Measurements from ENCODE around the gene PRKAR1A.
"Not testable (repeated sequence)": the region's sequence is repeated elsewhere in the genome, so short reads cannot be mapped to it uniquely, and the experiment has no call there.

PRKAR1A gene

DNA sequence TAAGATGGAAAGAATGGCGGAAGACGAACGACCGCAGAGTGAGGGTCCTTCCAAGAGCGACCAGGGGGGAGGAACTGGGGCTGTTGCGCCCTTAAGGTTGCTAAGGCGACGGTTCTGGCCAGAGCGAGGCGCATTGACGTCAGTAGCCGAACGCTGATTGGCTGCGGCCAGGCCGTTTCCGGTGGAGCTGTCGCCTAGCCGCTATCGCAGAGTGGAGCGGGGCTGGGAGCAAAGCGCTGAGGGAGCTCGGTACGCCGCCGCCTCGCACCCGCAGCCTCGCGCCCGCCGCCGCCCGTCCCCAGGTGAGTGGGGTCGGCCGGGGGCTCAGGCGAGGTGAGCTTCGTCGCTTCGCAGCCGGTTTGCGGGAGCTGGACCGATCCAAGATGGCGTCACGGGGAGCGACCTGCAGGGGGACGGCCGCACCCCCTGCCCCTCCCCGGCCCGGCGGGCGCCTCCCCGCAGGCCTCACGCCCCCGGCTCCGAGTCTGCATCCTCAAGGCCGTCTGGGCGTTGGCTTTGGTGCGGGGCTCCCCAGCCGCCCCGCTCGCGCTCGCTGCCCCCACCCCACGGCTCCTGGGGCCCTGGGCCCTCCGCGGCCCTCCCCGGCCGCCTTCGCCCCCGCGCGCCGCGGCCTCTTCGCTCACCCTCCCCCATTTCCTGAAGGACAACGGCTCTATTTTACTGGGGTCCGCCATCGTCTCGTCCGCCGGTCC is at the start of gene PRKAR1A:
PRKAR1A (plus strand) TSS at position 184 of the 713 bp plus-strand sequence. CDS start 2,970 bp downstream, outside the sequence.
- peak; percentile 57 to 98 (median 93) for DNase-seq

DNA sequence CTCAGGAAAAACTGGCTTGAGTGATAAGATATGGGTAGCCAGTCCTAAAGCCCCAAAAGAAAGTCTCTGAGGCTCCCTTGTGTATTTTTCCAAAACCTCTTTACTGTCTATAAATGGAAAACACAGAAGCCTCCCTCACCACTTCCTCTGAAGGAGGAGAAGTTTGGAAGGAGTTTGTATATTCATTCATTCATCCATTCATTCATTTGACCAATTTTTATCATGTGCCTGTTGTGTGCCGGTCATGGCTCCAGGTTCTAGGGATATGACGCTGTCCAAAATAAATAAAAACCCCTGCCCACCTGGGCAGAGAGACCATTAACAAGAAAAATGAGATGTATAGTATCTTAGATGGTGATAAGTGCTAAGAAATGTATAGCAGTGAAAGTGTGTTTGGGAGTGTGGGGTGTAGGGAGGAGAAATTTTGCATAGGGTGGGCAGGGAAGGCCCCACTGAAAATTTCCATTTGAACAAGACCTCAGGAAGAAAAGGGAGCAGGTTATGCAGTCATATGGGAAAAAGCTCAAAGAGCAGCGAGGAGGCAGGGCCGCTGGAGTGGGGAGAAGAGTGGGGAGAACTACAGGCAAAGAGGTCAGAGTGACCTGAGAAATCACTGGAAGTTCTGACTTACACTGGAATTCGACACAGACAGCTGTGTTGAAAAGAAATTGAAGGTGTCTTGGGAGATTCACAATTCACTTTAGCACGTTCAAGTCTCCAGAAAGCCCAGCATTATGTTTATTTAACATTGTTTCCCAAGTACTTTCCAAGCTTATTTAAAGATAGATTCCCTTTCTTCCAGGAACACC is 48.8 kb upstream of the PRKAR1A start:
- DNase-seq, result no peak

DNA sequence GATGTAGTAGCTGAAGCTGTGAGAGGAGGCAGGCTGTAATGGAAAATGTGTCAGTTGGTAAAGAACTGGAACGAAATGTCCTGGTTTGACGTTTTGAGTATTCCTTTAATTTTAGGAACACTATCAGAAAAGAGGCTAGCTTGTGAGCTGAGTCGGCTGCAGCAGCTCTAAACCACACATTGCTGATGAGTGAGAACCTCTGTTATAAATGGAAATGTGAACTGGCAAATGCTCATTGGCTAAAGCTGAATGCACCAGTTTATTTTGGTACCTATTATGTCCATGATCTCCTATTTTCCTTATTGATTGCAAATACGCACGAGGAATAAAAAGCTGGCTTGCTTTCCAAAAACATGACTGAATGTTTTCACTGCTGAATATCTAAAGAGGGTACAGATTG is 43.9 kb upstream of the PRKAR1A start:
- no peak for DNase-seq

DNA sequence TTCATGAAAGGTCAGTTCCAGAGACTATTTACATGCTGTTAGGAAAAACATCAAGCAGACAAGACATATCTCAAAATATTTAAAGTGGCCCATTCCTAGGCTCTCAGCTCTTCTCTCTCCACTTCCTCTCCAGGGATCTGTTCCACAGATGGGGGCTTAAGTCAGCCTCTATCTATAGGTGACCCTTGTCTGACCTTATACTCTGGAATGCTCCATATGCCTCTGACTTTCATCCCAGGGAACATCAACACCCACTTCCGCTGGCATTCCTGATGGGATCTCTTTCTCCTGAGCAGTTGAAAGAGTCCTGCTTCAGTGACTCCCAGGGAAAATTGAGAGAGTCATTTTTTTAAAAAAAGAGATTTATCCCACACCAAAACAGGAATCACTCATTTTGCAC is 43.4 kb upstream of the PRKAR1A start:
- DNase-seq, result no peak

DNA sequence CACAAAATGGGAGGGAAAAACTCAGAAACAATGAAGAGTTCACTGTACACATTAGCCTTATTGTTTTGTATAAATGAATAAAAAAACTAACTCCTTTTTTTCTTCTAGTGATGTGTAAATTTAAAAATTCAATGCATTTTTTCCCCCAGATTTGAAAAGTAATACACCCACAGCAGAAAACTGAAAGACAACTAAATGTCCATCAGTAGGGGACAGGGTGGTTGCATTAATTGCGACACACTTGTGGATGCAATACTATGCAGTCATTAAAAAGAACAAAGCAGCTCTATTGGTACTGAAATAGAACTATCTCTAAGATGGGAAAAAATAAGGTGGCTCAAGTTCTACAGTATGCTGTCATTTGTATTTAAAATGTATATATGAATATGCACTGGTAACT is 41.3 kb upstream of the PRKAR1A start:
- DNase-seq, result no peak

DNA sequence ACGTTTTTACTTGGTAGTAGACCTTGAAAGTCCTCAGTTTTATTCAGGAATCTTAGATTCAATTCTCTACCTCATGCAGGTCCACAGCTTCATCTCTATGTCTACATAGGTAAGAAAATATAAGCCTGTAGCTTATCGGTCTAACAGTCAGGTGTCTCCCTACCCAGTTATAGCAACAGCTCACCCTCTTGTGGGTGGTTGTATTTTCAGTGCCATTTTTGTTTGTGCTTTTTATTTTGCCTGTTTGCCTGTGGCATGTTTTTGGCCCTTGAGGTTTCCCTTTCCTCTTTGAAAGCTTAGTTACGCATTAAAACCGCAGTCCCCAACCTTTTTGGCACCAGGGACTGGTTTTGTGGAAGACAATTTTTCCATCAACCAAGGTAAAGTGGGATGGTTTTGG is 31.3 kb upstream of the PRKAR1A start:
- DNase-seq, result no peak

DNA sequence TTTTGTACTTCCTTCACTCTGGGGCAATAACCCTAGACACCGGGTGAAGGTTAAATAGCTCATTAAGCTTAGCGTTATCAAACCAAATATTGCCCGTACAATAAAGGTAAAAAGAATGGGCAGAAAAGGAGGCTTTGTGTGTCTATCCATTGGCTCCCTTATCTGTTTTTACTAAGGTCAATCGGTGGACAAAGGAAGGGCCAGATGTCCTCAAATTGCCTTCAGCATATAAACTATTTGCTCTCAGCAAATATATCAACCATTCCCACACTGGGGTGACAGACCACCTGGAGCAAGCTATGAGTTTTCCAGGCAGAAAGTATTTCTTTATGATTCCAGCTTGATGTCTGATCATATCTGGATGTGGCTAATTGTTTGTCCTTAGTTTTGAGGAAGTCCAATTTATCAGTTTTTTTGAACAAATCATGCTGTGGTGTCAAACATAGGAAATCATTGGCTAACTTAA is 29.6 kb upstream of the PRKAR1A start:
- no peak for DNase-seq

DNA sequence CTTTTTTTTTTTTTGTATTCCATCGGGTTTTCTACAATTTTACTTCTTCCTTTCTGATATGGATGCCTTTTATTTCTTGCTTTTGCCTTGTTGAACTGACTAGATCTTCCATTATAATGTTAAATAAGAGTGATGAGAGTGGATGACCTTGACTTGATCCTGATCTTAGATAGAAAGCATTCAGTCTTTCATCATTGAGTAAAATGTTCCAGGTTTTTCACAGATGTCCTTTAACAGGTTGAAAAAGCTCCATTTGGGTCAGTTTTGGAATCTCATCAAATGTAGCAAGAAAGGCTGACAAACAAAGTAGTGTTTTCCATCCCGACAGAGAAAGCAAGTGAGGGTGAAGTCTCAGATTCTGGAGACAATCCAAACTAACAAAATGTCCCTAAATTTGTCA is 27.8 kb upstream of the PRKAR1A start:
- no peak for DNase-seq

DNA sequence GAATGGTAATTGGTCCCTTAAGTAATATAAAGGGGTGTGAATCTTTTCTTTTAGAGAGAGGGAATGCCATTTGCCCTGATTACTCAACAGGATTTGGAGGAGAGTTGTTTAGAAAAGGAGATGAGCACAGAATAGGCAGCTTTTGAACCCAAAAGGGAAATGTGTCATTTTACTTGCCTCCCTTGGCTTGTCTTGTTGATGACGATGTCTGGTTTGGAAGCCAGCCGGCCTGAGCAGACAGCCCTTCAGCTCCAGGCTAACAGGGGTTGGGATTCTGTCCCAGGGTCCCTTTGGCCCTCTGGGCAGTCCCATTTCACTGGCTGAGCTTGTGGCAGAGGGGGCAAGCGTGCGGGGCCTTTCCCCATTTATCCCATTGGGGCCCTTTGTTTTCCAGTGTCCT is 22.3 kb upstream of the PRKAR1A start:
- DNase-seq, result no peak

DNA sequence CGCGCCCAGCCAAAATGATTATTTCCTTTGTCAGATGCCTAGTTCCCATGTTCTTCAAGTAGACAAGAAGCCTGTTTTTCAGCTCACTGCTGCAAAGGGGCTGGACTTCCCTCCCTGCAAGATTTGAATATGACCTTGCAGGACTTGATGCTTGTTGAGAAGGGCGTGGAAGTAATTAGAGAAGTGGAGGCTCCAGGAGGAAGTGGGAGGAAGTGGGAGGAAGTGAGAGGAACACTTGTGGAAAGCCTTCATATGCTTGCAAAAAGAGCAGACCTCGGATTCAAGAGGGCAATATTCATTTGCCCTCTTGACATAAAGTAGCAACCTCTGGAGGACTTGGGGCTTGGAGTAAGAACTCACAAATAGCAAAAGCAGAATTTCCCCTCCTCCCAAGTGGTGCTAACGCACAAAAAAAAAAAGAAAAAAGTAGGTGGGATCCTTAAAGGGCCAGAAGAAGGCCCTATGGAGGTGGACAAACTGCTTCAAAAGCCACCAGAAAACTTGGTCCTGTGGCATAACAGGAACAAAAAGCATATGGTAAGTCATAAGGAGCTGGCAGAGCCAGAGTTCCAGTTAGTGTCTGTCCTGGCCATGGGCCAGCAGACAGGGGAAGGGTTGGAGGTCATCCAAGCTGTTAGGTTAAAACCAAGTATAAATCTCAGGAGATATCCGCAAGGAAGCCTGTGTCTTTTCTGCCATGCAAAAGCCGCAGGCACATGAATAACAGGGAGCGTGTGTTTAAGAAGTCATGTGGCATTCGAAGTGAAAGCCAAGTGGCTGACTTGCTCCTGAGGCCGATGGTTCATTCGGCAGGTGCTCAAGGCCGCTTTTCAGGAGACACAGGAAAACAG is 20.6 kb upstream of the PRKAR1A start:
- DNase-seq, result peak in 6 of 56 donors; percentile 7 to 29 (median 12)

DNA sequence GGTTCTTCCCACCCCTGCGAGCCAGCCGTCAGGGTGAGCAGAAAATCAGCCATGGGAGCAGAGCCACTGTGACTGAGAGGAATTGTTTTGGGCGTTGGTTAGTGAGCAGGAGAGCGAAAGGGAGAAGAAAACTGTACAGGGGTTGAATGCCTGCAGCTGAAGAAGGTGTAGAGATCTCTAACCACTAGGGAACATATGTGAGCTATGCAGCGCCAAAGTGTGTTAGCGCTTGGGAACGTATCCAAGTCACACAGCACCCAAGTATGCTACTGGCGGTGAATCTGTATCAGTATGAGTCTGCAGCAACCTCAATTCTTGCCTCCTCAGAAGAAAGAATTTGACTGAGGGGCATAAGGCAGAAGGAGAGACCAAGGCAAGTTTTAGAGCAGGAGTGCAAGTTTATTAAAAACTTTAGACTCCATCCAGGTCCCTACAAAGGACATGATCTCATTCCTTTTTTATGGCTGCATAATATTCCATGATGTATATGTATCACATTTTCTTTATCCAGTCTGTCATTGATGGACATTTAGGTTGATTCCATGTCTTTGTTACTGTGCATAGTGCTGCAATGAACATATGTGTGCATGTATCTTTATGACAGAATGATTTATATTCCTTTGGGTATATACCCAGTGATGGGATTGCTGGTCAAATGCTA is 19.7 kb upstream of the PRKAR1A start:
- not testable (repeated sequence) for DNase-seq

DNA sequence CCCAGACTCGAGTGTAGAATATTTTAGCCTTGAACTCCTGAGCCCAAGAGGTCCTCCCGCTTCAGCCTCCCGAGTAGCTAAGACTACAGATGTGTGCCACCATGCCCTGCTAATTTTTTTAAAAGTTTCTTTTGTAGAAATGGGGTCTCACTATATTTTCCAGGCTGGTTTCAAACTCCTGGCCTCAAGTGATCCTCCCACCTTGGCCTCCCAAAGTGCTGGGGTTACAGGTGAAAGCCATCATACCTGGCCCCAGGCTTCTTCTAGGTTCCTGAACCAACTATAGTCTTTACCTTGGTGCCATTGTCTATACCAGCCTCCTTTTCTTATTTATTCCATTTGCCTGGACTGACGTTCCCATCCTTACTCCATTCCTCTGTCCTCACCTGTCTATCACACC is 17.1 kb upstream of the PRKAR1A start:
- no peak for DNase-seq

DNA sequence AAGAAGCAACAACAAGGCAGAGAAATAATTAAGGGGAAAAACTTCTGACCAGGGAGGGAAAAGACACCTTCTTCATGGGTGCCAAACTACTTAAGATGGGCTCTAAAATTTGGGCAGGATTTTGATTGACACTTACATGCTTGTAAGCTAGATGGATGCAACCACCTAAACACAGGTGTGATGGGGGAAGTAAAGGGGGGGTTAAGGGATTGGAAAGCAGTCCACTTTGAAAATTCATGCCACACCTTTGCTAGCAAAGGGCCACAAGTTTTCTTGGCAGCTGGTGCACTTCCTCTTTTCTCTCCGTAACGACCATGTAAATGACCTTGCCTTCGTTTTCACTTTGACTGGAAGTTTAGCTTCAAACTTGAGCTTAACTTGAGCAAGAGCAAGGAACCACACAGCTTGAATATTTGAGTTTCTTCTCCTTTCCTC is 14.3 kb upstream of the PRKAR1A start:
- no peak for DNase-seq

DNA sequence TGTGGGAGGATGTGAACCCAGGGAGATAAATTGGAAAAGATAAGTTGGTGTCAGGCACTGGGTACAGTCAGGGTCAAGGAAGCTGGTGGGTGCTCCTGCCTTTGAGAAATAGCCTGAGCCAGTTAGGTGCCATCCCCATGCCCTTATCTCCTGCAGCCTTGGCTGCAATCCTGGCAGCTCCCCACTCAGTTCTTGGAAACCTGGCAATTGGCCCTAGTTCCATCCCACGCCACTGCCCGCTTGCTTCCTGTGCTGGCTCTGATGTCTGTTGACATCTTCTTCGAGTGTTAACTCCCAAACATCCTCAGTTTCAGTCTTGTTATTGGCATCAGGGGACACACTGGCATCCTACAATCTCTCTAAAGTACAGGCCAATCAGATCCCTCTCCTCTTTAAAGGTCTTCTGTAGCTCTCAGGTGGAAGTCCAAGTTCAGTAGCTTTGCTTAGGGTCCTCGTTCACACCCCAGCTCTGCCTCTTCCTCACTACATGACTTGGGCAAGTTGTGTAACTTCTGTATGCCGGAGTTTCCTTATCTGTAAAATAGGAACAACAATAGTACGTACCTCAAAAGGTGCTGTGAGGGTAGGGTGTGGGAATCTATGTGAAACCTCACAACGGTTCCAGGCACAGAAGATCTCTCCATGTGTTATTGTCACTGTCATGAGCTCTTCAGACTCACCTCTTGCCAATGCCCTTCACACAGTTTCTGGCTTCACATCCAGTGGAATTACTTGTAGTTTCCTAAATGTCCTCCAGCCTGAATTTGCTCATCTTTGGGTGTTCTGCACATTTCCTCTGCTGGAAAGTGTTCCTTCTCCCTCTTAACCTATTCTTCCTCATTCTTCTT is 13.5 kb upstream of the PRKAR1A start:
- DNase-seq, result no peak

DNA sequence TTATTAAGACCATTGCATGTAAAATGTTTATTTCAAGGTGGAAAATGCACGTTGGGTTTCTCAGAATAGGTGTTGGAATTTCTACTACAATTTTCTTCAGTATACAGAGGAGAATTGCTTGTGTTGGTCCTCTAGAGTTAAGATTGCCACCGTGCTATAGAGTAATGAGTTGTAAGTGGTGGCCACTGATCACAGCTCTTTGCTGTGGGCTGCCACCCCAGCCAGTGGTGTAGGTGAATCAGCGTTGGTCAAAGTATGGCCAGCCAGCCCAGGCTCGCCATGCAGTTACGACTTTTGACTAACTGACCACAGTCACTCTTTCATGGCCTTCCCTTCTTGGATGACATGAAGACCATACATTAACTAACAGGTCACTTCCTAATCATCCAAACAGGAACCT is 12.6 kb upstream of the PRKAR1A start:
- DNase-seq, result no peak

DNA sequence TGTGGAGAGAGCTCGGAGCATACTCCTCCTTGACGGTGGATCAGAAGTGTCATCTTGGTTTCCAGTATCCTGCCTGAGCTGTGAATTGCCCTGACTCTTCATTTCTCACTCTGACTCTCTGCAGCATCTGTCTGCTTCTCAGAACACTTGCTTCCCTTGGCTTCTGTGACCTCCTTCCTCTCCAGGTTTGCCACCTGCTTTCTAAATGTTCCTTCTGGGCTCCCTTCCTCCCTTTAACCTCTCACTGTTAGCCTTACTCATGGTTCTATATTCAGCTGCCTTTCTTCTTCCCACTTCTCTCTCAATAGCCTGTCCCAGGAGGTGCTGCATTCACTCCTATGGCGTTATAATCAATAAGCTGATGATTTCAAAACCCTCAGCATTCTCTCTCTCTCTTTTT is 11.2 kb upstream of the PRKAR1A start:
- DNase-seq, result no peak

DNA sequence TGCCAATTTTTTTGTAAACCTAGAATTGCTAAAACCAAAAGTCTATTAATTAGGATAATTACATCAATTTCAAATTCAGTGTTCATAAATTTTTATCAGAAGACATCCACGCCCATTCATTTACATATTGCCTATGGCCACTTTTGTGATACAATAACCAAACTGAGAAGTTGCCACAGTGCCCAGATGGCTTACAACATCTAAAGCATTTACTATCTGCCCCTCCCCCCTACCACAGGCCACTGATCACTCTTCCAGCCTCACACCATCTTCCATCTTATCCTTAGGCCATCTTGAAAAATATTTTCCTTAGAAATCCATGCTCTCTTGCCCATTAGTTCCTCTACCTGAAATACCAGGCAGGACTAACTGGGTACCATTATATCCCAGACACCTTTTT is 6.3 kb upstream of the PRKAR1A start:
- DNase-seq, result no peak

DNA sequence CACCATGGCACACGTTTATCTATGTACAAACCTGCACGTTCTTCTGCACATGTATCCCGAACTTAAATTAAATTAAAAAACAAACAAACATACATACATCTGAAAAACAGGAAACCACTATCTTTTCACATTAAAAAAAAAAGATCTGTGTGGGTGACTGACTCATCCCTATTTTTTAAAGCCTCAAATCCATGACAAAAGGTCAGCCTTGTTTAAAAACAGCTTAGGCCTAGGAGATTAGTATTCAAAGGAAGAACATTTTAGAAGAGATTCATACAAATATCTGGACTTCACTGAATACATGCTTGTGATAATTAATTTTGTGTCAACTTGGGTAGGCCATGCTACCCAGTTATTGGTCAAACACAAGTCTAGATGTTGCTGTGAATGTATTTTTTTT is 4.7 kb upstream of the PRKAR1A start:
- no peak for DNase-seq

DNA sequence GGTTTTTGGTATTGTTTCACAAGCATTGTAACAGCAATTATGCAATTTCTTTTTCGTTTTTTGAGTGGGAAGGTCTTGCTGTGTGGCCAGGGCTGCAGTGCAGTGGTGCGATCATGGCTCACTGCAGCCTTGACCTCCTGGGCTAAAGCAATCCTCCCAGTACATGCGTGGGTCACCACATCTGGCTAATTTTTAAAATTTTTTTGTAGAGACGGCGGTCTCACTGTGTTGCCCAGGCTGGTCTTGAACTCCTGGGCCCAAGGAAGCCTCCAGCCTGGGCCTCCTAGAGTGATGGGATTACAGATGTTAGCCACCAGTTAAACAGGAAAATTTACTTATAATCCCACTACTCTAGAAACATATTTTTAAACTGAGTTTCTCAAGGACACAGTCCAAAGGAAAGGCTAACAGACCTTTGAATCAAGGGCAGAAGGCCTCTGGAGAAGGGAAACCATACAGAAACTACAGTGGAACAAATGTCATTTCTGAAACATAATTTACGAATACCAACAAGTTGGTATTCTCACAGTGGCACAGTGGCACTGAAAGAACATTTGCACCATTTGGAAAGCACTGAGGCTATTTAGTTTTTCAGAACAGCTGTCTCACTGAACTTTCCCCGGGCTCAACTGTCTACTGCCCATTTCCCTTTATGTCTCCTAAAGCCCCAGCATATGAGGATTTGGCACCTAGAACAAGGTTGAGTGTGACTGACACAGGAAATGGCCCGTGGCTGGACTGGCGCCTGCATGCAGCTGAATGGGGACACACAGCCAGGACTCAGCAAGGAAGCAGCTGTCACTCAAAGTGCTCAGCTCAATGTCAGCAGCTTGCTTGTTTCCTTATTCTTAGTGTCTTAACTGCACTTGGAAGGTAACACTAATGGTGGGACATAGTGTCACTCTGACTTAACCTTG is 2.8 kb upstream of the PRKAR1A start:
- DNase-seq, result peak in 4 of 56 donors; percentile 2 to 31 (median 20)
